Parathyroid adenoma (tissue), 2 donors: ENCODE results near the gene MLST8.

ENCODE experiments used
- H2AFZ ChIP-seq: fragments of 300-600 bp; sonication (generic); one replicate; pipeline ENCODE4 v1.7.0; 2017; ENCODE audit warnings: antibody characterized with exemption, mild to moderate bottlenecking
- H3K27ac ChIP-seq: fragments of 300-600 bp; sonication (generic); one replicate; pipeline ENCODE4 v1.7.0; 2017
- H3K27me3 ChIP-seq: fragments of 300-600 bp; sonication (generic); one replicate; pipeline ENCODE4 v1.7.0; 2017; ENCODE audit warnings: low read length; ENCODE audit not compliant: control insufficient read depth, insufficient read depth
- H3K36me3 ChIP-seq: fragments of 300-600 bp; sonication (generic); one replicate; pipeline ENCODE4 v1.7.0; 2017; ENCODE audit warnings: low read length; ENCODE audit not compliant: control insufficient read depth, insufficient read depth
- H3K4me1 ChIP-seq: fragments of 300-600 bp; sonication (generic); one replicate; pipeline ENCODE4 v1.7.0; 2017; ENCODE audit warnings: control low read depth
- H3K4me2 ChIP-seq: fragments of 300-600 bp; sonication (generic); one replicate; pipeline ENCODE4 v1.7.0; 2017; ENCODE audit warnings: low read length
- H3K4me3 ChIP-seq: fragments of 300-600 bp; sonication (generic); one replicate; pipeline ENCODE4 v1.7.0; 2017; ENCODE audit warnings: low read depth, low read length
- H3K79me2 ChIP-seq: fragments of 300-600 bp; sonication (generic); one replicate; pipeline ENCODE4 v1.7.0; 2017; ENCODE audit warnings: control low read depth
- H3K9ac ChIP-seq: fragments of 300-600 bp; sonication (generic); one replicate; pipeline ENCODE4 v1.7.0; 2017; ENCODE audit warnings: mild to moderate bottlenecking
- H3K9me3 ChIP-seq: fragments of 300-600 bp; sonication (generic); one replicate; pipeline ENCODE4 v1.7.0; 2017; ENCODE audit warnings: low read length; ENCODE audit not compliant: control insufficient read depth
- CTCF ChIP-seq: fragments of 300-600 bp; sonication (generic); IDR thresholded peaks from one replicate; pipeline ENCODE4 v1.7.0; 2017; ENCODE audit warnings: antibody characterized with exemption, mild to moderate bottlenecking
- donor health status: primary hyperparathyroidism.

MLST8 gene

GRCh38 chr16:2234813-2235170 lies 29.5 kb downstream of the MLST8 start:
- TF ChIP-seq CTCF: no peak
- H3K36me3 ChIP-seq: no peaks in the 10 kb centered on the region
- H3K27ac ChIP-seq: no peak overlapping the region
- H3K9ac ChIP-seq: no peak overlapping the region
- H3K4me1 ChIP-seq: no peaks in the 10 kb centered on the region
- no peak overlapping the region for H3K4me2 ChIP-seq
- no peaks in the 10 kb centered on the region for H3K79me2 ChIP-seq
- no peaks in the 10 kb centered on the region for H3K27me3 ChIP-seq
- no peaks in the 10 kb centered on the region for H3K9me3 ChIP-seq
- H2AFZ ChIP-seq: no peak overlapping the region
- no peak overlapping the region for H3K4me3 ChIP-seq

- no peak for TF ChIP-seq CTCF
- Histone ChIP-seq H3K4me2 (no peak overlapping the region), H3K4me1 (no peaks in the 10 kb centered on the region), H3K9me3 (no peaks in the 10 kb centered on the region), H3K79me2 (no peaks in the 10 kb centered on the region), H2AFZ (no peak overlapping the region), H3K9ac (no peak overlapping the region), H3K4me3 (no peak overlapping the region), H3K27me3 (no peaks in the 10 kb centered on the region), H3K36me3 (no peaks in the 10 kb centered on the region), H3K27ac (no peak overlapping the region)
Measured at GRCh38 chr16:2235234-2235651, 30.0 kb downstream of the MLST8 start.

GRCh38 chr16:2235695-2236336 lies 30.6 kb downstream of the MLST8 start:
- H3K4me1 ChIP-seq: no peaks in the 10 kb centered on the region
- H3K9ac ChIP-seq: no peak overlapping the region
- no peaks in the 10 kb centered on the region for H3K79me2 ChIP-seq
- no peak for TF ChIP-seq CTCF
- H3K9me3 ChIP-seq: no peaks in the 10 kb centered on the region
- no peaks in the 10 kb centered on the region for H3K27me3 ChIP-seq
- H3K4me2 ChIP-seq: no peak overlapping the region
- no peak overlapping the region for H3K4me3 ChIP-seq
- no peak overlapping the region for H3K27ac ChIP-seq
- H3K36me3 ChIP-seq: no peaks in the 10 kb centered on the region
- H2AFZ ChIP-seq: no peak overlapping the region

GRCh38 chr16:2236337-2237101 lies 31.3 kb downstream of the MLST8 start, which contains the start of gene DNASE1L2:
DNASE1L2 (plus strand) TSS chr16:2236444; CDS start chr16:2236817, 373 bp downstream.
- H3K4me3 ChIP-seq: no peak within 1 kb of the TSS

More at GRCh38 chr16:2236337-2237101, 31.3 kb downstream of the MLST8 start, which contains the start of gene DNASE1L2:
- H3K27me3 ChIP-seq: no peaks in the 10 kb centered on the region
- no peak for TF ChIP-seq CTCF
- no peaks in the 10 kb centered on the region for H3K4me1 ChIP-seq
- H2AFZ ChIP-seq: no peak within 1 kb of the TSS
- H3K9ac ChIP-seq: no peak within 1 kb of the TSS
- H3K4me2 ChIP-seq: peak within 1 kb of the TSS; percentile 47
- H3K9me3 ChIP-seq: no peaks in the 10 kb centered on the region
- H3K27ac ChIP-seq: no peak within 1 kb of the TSS
- no peaks in the 10 kb centered on the region for H3K36me3 ChIP-seq
- no peaks in the 10 kb centered on the region for H3K79me2 ChIP-seq
